MM.1S (cell line): Measurements from ENCODE around the gene HNRNPLL.

Experiments
- DNase-seq: peaks from one replicate; pipeline ENCODE4 v3.0.0-alpha.2; 2015
- H2AFZ ChIP-seq: fragments of 300-600 bp; sonication (generic); 2 replicates; pipeline ENCODE4 v1.6.0; 2016; ENCODE audit warnings: antibody characterized with exemption, low read length
- H3F3A ChIP-seq: fragments of 300-600 bp; sonication (generic); 2 replicates; pipeline ENCODE4 v1.6.1; 2016; ENCODE audit warnings: mild to moderate bottlenecking, antibody characterized with exemption, low read length, moderate library complexity, mixed read lengths; ENCODE audit not compliant: insufficient read depth
- H3K27ac ChIP-seq: fragments of 300-600 bp; sonication (generic); 2 replicates; pipeline ENCODE4 v1.5.1; 2016; ENCODE audit warnings: mild to moderate bottlenecking, low read length
- H3K27me3 ChIP-seq: fragments of 300-600 bp; sonication (generic); replicated peaks from 2 replicates; pipeline ENCODE4 v1.6.0; 2016; ENCODE audit warnings: low read length; ENCODE audit not compliant: insufficient read depth
- H3K36me3 ChIP-seq: fragments of 300-600 bp; sonication (generic); replicated peaks from 2 replicates; pipeline ENCODE4 v1.6.1; 2016; ENCODE audit warnings: mild to moderate bottlenecking, low read length, mixed read lengths; ENCODE audit not compliant: insufficient read depth
- H3K4me1 ChIP-seq: fragments of 300-600 bp; sonication (generic); 2 replicates; pipeline ENCODE4 v1.6.1; 2016; ENCODE audit warnings: low read length, mixed read lengths
- H3K4me2 ChIP-seq: fragments of 300-600 bp; sonication (generic); 2 replicates; pipeline ENCODE4 v1.6.0; 2016; ENCODE audit warnings: low read depth, low read length
- H3K4me3 ChIP-seq: fragments of 300-600 bp; sonication (generic); 2 replicates; pipeline ENCODE4 v1.5.1; 2016; ENCODE audit warnings: low read length, mixed read lengths
- H3K79me2 ChIP-seq: fragments of 300-600 bp; sonication (generic); 2 replicates; pipeline ENCODE4 v1.6.1; 2016; ENCODE audit warnings: mixed run types, low read length, mixed read lengths
- H3K9ac ChIP-seq: fragments of 300-600 bp; sonication (generic); 2 replicates; pipeline ENCODE4 v1.6.1; 2016; ENCODE audit warnings: low read length, mixed read lengths
- H3K9me2 ChIP-seq: fragments of 300-600 bp; sonication (generic); replicated peaks from 2 replicates; pipeline ENCODE4 v1.6.1; 2016; ENCODE audit warnings: mild to moderate bottlenecking, low read length, mixed read lengths; ENCODE audit not compliant: insufficient read depth
- H3K9me3 ChIP-seq: fragments of 300-600 bp; sonication (generic); replicated peaks from 2 replicates; pipeline ENCODE4 v1.6.1; 2016; ENCODE audit warnings: mild to moderate bottlenecking, low read length, mixed read lengths; ENCODE audit not compliant: insufficient read depth
- H4K20me1 ChIP-seq: fragments of 300-600 bp; sonication (generic); 2 replicates; pipeline ENCODE4 v1.6.1; 2016; ENCODE audit warnings: mild to moderate bottlenecking, low read length, moderate library complexity, mixed read lengths; ENCODE audit not compliant: insufficient read depth
- CTCF ChIP-seq: fragments of 300-600 bp; sonication (generic); IDR thresholded peaks from 2 replicates; pipeline ENCODE4 v1.5.1; 2016; ENCODE audit warnings: antibody characterized with exemption, low read length, mixed read lengths
- EZH2 ChIP-seq: fragments of 300-600 bp; sonication (generic); optimal IDR thresholded peaks from 2 replicates; pipeline ENCODE3; 2017; ENCODE audit warnings: low read depth, mild to moderate bottlenecking, antibody characterized with exemption, low read length, mixed read lengths
- EZH2phosphoT487 ChIP-seq: fragments of 300-600 bp; sonication (generic); IDR thresholded peaks from 2 replicates; pipeline ENCODE4 v1.6.1; 2018; ENCODE audit warnings: antibody characterized with exemption, low read length

HNRNPLL gene

GRCh38 chr2:38620282-38620977, 17.7 kb upstream of the HNRNPLL start:
- H3K9ac ChIP-seq, result no peak overlapping the region
- H3F3A ChIP-seq, result no peaks in the 10 kb centered on the region

GRCh38 chr2:38619458-38620164, 16.9 kb upstream of the HNRNPLL start:
- no peaks in the 10 kb centered on the region for H3K9me3 ChIP-seq
- H3K79me2 ChIP-seq, result no peaks in the 10 kb centered on the region
- H3K4me1 ChIP-seq, result no peaks in the 10 kb centered on the region
- H3F3A ChIP-seq, result no peaks in the 10 kb centered on the region
- H4K20me1 ChIP-seq, result no peaks in the 10 kb centered on the region
- H2AFZ ChIP-seq, result no peak overlapping the region
- no peaks in the 10 kb centered on the region for H3K27me3 ChIP-seq
- no peak overlapping the region for H3K9ac ChIP-seq
- no peak overlapping the region for H3K27ac ChIP-seq
- H3K4me3 ChIP-seq, result no peak overlapping the region
- TF ChIP-seq EZH2phosphoT487, result no peak
- TF ChIP-seq EZH2, result no peak
- TF ChIP-seq CTCF, result no peak
- no peak for DNase-seq
- H3K36me3 ChIP-seq, result no peaks in the 10 kb centered on the region
- H3K9me2 ChIP-seq, result no peaks in the 10 kb centered on the region
- H3K4me2 ChIP-seq, result no peak overlapping the region

More at GRCh38 chr2:38620282-38620977, 17.7 kb upstream of the HNRNPLL start:
- Histone ChIP-seq H3K9me2 (no peaks in the 10 kb centered on the region), H2AFZ (no peak overlapping the region), H3K79me2 (no peaks in the 10 kb centered on the region), H3K4me3 (no peak overlapping the region), H3K27me3 (no peaks in the 10 kb centered on the region), H3K9me3 (no peaks in the 10 kb centered on the region), H3K4me1 (no peaks in the 10 kb centered on the region), H3K4me2 (no peak overlapping the region), H3K27ac (no peak overlapping the region), H3K36me3 (no peaks in the 10 kb centered on the region), H4K20me1 (no peaks in the 10 kb centered on the region)
- DNase-seq, result no peak
- TF ChIP-seq EZH2phosphoT487 (no peak), EZH2 (no peak), CTCF (no peak)

- no peaks in the 10 kb centered on the region for H4K20me1 ChIP-seq
- no peak for DNase-seq
- no peaks in the 10 kb centered on the region for H3K36me3 ChIP-seq
- H3F3A ChIP-seq, result no peaks in the 10 kb centered on the region
- H3K27ac ChIP-seq, result no peak overlapping the region
- H3K9me2 ChIP-seq, result no peaks in the 10 kb centered on the region
- TF ChIP-seq EZH2, result no peak
- no peak for TF ChIP-seq CTCF
- no peak for TF ChIP-seq EZH2phosphoT487
- H3K9ac ChIP-seq, result no peak overlapping the region
- no peaks in the 10 kb centered on the region for H3K79me2 ChIP-seq
- no peak overlapping the region for H3K4me3 ChIP-seq
- H2AFZ ChIP-seq, result no peak overlapping the region
- no peaks in the 10 kb centered on the region for H3K4me1 ChIP-seq
- no peaks in the 10 kb centered on the region for H3K27me3 ChIP-seq
- H3K9me3 ChIP-seq, result no peaks in the 10 kb centered on the region
- H3K4me2 ChIP-seq, result no peak overlapping the region
These were observed 14.6 kb upstream of the HNRNPLL start for GRCh38 chr2:38617301-38617700.
